Mammary epithelial cell (primary cell): ENCODE results near the gene PLGLB2.
"Not testable (repeated sequence)": the region's sequence is repeated elsewhere in the genome, so short reads cannot be mapped to it uniquely, and the experiment has no call there.

Experiments
- EZH2 ChIP-seq: IDR thresholded peaks from 2 replicates; pipeline ENCODE4 v1.6.1; 2012; ENCODE audit warnings: low read length, inconsistent platforms, borderline replicate concordance
- TF ChIP-seq, protein P1 (sequence below), 2 donors: IDR thresholded peaks in 1 of 2; conservative IDR thresholded peaks in 1 of 2; 2 replicates each; pipeline ENCODE4 v1.5.1; 2011 to 2012; ENCODE audit warnings: inconsistent platforms in 2 of 2, low read length in 2 of 2, mild to moderate bottlenecking in 2 of 2, control low read depth in 1 of 2, low read depth in 1 of 2; ENCODE audit not compliant: insufficient read depth in 1 of 2; ENCODE audit errors: extremely low read depth in 1 of 2

DNA sequence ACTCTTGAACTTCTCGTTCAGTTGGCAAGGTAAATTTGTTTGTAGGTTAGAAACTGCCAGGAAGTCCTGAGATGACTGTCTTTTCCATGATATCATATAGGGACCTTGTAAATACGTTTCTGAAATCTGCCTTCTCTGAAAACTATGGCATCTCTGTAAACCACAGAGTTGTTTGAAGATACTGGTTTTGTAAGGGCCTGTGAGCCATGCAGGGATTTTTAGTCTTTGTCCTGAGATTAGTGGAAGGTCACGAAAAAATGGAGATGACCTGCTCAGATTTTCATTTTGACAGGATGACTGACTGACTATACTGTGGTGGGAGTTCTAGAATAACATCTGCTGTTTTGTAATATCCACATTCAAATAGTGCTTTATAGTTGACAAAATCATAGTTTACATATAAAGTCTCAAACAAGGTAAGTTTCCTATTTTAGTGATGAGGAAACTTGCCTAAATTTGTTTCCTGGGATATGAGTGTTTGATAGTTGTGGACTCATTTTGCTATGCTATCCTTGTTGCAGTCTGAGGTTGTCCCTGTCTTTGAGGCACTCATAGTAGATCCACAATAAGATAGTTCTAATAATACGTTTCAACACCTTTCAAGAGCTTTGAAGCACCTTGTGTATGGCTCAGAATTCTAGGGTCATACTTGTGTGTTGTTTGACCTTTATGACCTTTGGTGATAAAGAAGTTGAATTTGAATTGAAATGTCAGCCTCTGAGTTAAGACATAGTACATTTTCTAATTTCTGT lies 43.1 kb upstream of the PLGLB2 start:
- TF ChIP-seq, protein P1, sequence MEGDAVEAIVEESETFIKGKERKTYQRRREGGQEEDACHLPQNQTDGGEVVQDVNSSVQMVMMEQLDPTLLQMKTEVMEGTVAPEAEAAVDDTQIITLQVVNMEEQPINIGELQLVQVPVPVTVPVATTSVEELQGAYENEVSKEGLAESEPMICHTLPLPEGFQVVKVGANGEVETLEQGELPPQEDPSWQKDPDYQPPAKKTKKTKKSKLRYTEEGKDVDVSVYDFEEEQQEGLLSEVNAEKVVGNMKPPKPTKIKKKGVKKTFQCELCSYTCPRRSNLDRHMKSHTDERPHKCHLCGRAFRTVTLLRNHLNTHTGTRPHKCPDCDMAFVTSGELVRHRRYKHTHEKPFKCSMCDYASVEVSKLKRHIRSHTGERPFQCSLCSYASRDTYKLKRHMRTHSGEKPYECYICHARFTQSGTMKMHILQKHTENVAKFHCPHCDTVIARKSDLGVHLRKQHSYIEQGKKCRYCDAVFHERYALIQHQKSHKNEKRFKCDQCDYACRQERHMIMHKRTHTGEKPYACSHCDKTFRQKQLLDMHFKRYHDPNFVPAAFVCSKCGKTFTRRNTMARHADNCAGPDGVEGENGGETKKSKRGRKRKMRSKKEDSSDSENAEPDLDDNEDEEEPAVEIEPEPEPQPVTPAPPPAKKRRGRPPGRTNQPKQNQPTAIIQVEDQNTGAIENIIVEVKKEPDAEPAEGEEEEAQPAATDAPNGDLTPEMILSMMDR (conservative IDR thresholded peaks at IDR 0.05 in 1 of 2, IDR thresholded peaks at IDR 0.05 in 1 of 2; ENCODE audit: extremely low read depth in 1 of 2, insufficient read depth in 1 of 2, low read depth in 1 of 2, low read length in 2 of 2) = not testable (repeated sequence)
- not testable (repeated sequence) for TF ChIP-seq EZH2
